GM18511 (cell line): ENCODE results near the gene IFT74.
"Not testable (repeated sequence)": the region's sequence is repeated elsewhere in the genome, so short reads cannot be mapped to it uniquely, and the experiment has no call there.

ENCODE experiments used
- ATAC-seq: cut with Tn5 transposase; IDR thresholded peaks from one replicate; pipeline ENCODE4 v1.9.1; 2021; ENCODE audit warnings: mild to moderate bottlenecking, moderate library complexity; ENCODE audit not compliant: unreplicated experiment

IFT74 gene

GRCh38 chr9:27065288-27065687, 109.1 kb downstream of the IFT74 start:
- ATAC-seq = no peak

- no peak for ATAC-seq
Observed at GRCh38 chr9:27073841-27074728, 117.9 kb downstream of the IFT74 start.

GRCh38 chr9:27078685-27079084, 122.5 kb downstream of the IFT74 start:
- no peak for ATAC-seq

GRCh38 chr9:27085456-27085855, 129.2 kb downstream of the IFT74 start:
- ATAC-seq = no peak

GRCh38 chr9:27086818-27087680, 130.8 kb downstream of the IFT74 start:
- ATAC-seq = no peak

GRCh38 chr9:27088981-27089380, 132.8 kb downstream of the IFT74 start:
- no peak for ATAC-seq

GRCh38 chr9:27089706-27090105, 133.5 kb downstream of the IFT74 start:
- ATAC-seq = no peak

GRCh38 chr9:27090231-27090630, 134.0 kb downstream of the IFT74 start:
- no peak for ATAC-seq

- no peak for ATAC-seq
Observed at GRCh38 chr9:27090711-27091110, 134.5 kb downstream of the IFT74 start.

- ATAC-seq = not testable (repeated sequence)
Observed at GRCh38 chr9:27092496-27092895, 136.3 kb downstream of the IFT74 start.

GRCh38 chr9:27093384-27094067, 137.3 kb downstream of the IFT74 start:
- not testable (repeated sequence) for ATAC-seq

GRCh38 chr9:27094640-27095298, 138.6 kb downstream of the IFT74 start:
- no peak for ATAC-seq

GRCh38 chr9:27107241-27107640, 151.0 kb downstream of the IFT74 start:
- no peak for ATAC-seq

GRCh38 chr9:27108981-27109541, 152.8 kb downstream of the IFT74 start, which contains the start of gene TEK:
TSS of gene TEK (plus strand) at chr9:27109225. CDS start at chr9:27109591, 366 bp downstream.
- no peak for ATAC-seq

GRCh38 chr9:27109621-27110020, 153.4 kb downstream of the IFT74 start:
- no peak for ATAC-seq

GRCh38 chr9:27110181-27110580, 154.0 kb downstream of the IFT74 start:
- ATAC-seq = no peak

- no peak for ATAC-seq
Observed at GRCh38 chr9:27112235-27112634, 156.0 kb downstream of the IFT74 start.
